Left ventricle myocardium inferior (tissue), 1 donor: Measurements from ENCODE around the gene FBXL7. TPM values are rescaled to one million over a fixed set of nuclear protein-coding genes. Genes with fewer than 3 reads are reported as not detected.

Experiments
- DNase-seq: peaks from one replicate; pipeline ENCODE4 v3.0.0-alpha.2; 2020
- H3K27ac ChIP-seq: fragments of 200-600 bp; replicated peaks from 2 replicates; pipeline ENCODE4 v1.8.0; 2021
- H3K27me3 ChIP-seq: fragments of 200-600 bp; 2 replicates; pipeline ENCODE4 v1.8.0; 2021; ENCODE audit warnings: low read depth
- H3K36me3 ChIP-seq: fragments of 200-600 bp; 2 replicates; pipeline ENCODE4 v1.8.0; 2021
- H3K4me1 ChIP-seq: fragments of 200-600 bp; 2 replicates; pipeline ENCODE4 v1.8.0; 2021
- H3K4me3 ChIP-seq: fragments of 200-600 bp; 2 replicates; pipeline ENCODE4 v1.8.0; 2021; ENCODE audit warnings: mild to moderate bottlenecking, moderate library complexity
- H3K9me3 ChIP-seq: fragments of 200-600 bp; replicated peaks from 2 replicates; pipeline ENCODE4 v1.8.0; 2021
- intact Hi-C: fragments of 100-400 bp; cut with micrococcal nuclease; formaldehyde crosslinking; loops from one replicate; pipeline ENCODE4 v1.11.0; 2022
- total RNA-seq: library from RNA; stranded (reverse); fragmentation: NEBNext Ultra II Directional; extraction: Animal tissue kit (Norgen Biotek cat#: 25700); gene quantifications from one replicate; pipeline ENCODE4 v1.2.1, GENCODE V29; 2021
- TF ChIP-seq, protein P1 (sequence below): fragments of 200-600 bp; IDR thresholded peaks from 2 replicates; pipeline ENCODE4 v1.8.0; 2021; ENCODE audit warnings: antibody characterized with exemption, mild to moderate bottlenecking, borderline replicate concordance
- donor health status: DM: no; HTN: yes; CAD: no; lungs with severe emphysema.

The FBXL7 gene
- total RNA-seq, 1 donor from 2014 or later: 27.7 TPM

DNA sequence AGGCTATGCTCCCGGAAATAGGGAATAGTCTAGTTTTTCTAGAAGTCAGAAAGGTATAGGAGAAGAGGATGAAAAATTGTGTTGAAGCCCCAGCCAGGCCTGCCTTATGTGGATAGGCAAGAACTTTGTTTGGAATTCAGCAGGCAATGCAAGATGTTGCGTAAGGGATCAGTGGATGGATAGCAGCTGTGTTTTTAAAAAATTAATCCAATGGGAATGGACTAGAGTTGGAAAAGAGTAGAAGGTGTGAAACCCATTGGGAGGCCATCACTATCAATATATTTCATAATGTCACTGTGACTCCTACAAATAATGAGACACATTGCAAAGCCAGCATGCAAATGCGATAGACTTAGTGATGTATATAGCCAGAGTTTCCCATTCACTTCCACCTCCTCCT is 397.7 kb downstream of the FBXL7 start:
- no peaks in the 10 kb centered on the region for H3K9me3 ChIP-seq
- H3K4me3 ChIP-seq: no peak overlapping the region
- H3K4me1 ChIP-seq: peaks cover 20% of the 10 kb centered on the region
- intact Hi-C loops: no loop called here
- H3K27me3 ChIP-seq: no peaks in the 10 kb centered on the region
- DNase-seq: no peak
- no peaks in the 10 kb centered on the region for H3K36me3 ChIP-seq
- TF ChIP-seq, protein P1, sequence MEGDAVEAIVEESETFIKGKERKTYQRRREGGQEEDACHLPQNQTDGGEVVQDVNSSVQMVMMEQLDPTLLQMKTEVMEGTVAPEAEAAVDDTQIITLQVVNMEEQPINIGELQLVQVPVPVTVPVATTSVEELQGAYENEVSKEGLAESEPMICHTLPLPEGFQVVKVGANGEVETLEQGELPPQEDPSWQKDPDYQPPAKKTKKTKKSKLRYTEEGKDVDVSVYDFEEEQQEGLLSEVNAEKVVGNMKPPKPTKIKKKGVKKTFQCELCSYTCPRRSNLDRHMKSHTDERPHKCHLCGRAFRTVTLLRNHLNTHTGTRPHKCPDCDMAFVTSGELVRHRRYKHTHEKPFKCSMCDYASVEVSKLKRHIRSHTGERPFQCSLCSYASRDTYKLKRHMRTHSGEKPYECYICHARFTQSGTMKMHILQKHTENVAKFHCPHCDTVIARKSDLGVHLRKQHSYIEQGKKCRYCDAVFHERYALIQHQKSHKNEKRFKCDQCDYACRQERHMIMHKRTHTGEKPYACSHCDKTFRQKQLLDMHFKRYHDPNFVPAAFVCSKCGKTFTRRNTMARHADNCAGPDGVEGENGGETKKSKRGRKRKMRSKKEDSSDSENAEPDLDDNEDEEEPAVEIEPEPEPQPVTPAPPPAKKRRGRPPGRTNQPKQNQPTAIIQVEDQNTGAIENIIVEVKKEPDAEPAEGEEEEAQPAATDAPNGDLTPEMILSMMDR: no peak
- peak overlapping the region; percentile 37 for H3K27ac ChIP-seq

DNA sequence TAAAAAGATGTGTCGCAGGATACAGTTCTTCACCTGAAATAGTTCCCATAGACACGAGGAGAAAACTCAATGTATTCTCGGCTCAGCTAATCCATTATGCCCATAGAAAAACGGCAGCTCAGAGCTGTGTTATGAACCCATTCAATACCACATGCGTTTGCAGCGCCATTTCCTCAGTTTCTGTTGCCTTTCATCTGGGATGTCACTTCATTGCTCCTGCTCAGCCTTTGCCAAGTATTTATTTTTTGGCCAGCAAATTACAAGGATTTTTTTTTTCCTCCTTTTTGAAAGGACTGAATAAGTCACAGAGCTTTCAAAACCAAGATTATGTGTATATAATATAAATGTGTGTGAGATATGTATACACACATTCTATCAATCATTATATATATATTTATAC is 398.7 kb downstream of the FBXL7 start:
- intact Hi-C loops: no loop called here
- TF ChIP-seq, protein P1: no peak
- Histone ChIP-seq H3K9me3 (no peaks in the 10 kb centered on the region), H3K4me1 (peaks cover 28% of the 10 kb centered on the region), H3K27me3 (no peaks in the 10 kb centered on the region), H3K36me3 (no peaks in the 10 kb centered on the region), H3K4me3 (no peak overlapping the region), H3K27ac (no peak overlapping the region)
- DNase-seq: no peak

DNA sequence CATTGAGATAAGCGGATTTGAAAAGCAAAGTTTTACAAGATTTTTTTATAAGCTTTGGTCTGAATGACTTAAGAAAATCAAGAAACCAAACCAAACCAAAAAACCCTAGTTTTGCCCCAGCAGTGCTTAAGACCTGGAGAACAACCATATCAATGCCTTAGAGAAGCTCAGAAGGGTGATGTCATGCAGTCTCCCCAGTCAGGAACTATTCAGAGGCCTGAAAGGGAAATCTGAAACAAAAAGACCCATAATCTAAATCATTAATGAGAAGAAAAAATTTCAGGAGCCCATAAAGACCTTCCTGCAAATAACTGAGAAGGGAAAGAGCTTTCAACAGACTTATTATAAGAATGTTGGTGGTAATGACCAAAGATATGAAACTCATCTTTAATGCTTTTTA is 399.5 kb downstream of the FBXL7 start:
- no peaks in the 10 kb centered on the region for H3K36me3 ChIP-seq
- TF ChIP-seq, protein P1: no peak
- no peak overlapping the region for H3K27ac ChIP-seq
- no peak overlapping the region for H3K4me3 ChIP-seq
- intact Hi-C loops: no loop called here
- no peak for DNase-seq
- no peaks in the 10 kb centered on the region for H3K27me3 ChIP-seq
- no peaks in the 10 kb centered on the region for H3K9me3 ChIP-seq
- peaks cover 36% of the 10 kb centered on the region for H3K4me1 ChIP-seq

DNA sequence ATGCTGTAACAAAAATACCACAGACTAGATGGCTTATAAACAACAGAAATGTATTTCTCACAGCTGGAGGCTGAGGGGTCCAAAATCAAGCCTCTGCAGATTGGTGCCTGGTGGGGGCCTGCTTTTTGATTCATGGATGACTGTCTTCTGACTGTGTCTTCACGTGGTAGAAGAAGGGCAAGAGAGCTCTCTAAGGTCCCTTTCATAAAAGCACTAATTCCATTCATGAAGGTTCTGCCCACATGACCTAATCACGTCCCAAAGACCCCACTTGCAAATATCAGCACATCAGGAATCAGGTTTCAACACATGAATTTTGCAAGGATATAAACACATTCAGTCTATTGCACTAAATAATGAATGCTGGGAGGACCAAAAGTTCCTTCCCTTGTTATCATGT is 401.2 kb downstream of the FBXL7 start:
- intact Hi-C loops: no loop called here
- Histone ChIP-seq H3K27ac (peak overlapping the region; percentile 31), H3K4me1 (peaks cover 51% of the 10 kb centered on the region), H3K9me3 (no peaks in the 10 kb centered on the region), H3K4me3 (no peak overlapping the region), H3K36me3 (no peaks in the 10 kb centered on the region), H3K27me3 (no peaks in the 10 kb centered on the region)
- TF ChIP-seq, protein P1: no peak
- no peak for DNase-seq

DNA sequence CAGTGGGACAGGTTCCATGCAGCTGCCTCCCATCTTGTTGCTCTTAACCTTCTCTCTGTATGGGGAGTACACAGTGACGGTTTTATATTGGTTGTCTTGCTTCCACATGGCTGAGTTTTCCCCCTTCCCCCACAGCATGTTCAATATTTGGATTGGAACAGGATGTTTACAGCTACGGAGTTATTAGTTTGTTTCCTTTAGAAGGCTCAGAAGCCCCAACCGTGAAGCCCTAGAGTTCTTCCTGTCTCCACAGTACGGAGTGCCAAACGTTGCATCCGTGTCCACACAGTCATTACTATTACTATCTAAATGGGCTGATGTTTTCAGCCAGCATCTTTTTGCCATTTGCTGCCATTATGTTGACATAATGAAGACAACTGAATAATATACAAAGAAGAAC is 402.1 kb downstream of the FBXL7 start:
- intact Hi-C loops: no loop called here
- TF ChIP-seq, protein P1: no peak
- H3K9me3 ChIP-seq: no peaks in the 10 kb centered on the region
- no peaks in the 10 kb centered on the region for H3K36me3 ChIP-seq
- peaks cover 51% of the 10 kb centered on the region for H3K4me1 ChIP-seq
- peak overlapping the region; percentile 31 for H3K27ac ChIP-seq
- H3K27me3 ChIP-seq: no peaks in the 10 kb centered on the region
- H3K4me3 ChIP-seq: no peak overlapping the region
- no peak for DNase-seq
